Aorta (tissue), 5 donors: ENCODE results near the gene PCDHGB1. TPM values are rescaled to one million over a fixed set of nuclear protein-coding genes. Genes with fewer than 3 reads are reported as not detected.
"Not testable (repeated sequence)": the region's sequence is repeated elsewhere in the genome, so short reads cannot be mapped to it uniquely, and the experiment has no call there.

ENCODE experiments used
- ATAC-seq: fragments of 200-7000 bp; cut with Tn5 transposase; one replicate; pipeline ENCODE4 v1.9.1; 2022; ENCODE audit warnings: moderate library complexity; ENCODE audit not compliant: low FRiP score
- DNase-seq, 2 donors: peaks; one replicate each; pipeline ENCODE4 v3.0.0-alpha.2; 2020
- H3K27ac ChIP-seq, 2 donors: one replicate each; pipeline ENCODE4 v1.5.1; 2013; ENCODE audit warnings: low read length in 2 of 2, mild to moderate bottlenecking in 2 of 2, moderate library complexity in 2 of 2, control low read depth in 1 of 2, inconsistent platforms in 1 of 2, low read depth in 1 of 2
- H3K27me3 ChIP-seq, 2 donors: one replicate each; pipeline ENCODE4 v1.6.1; 2013; ENCODE audit warnings: control low read depth in 1 of 2, low read length in 1 of 2, mild to moderate bottlenecking in 1 of 2, moderate library complexity in 1 of 2; ENCODE audit not compliant: insufficient read depth in 2 of 2, control insufficient read depth in 1 of 2
- H3K36me3 ChIP-seq, 2 donors: one replicate each; pipeline ENCODE4 v1.6.1; 2013; ENCODE audit warnings: control low read depth in 1 of 2, low read length in 1 of 2, mild to moderate bottlenecking in 1 of 2; ENCODE audit not compliant: insufficient read depth in 2 of 2, control insufficient read depth in 1 of 2
- H3K4me1 ChIP-seq, 2 donors: one replicate each; pipeline ENCODE4 v1.6.1; 2013; ENCODE audit warnings: low read length in 2 of 2, control low read depth in 1 of 2, mild to moderate bottlenecking in 1 of 2, moderate library complexity in 1 of 2; ENCODE audit not compliant: insufficient read depth in 2 of 2, control insufficient read depth in 1 of 2
- H3K4me3 ChIP-seq, 2 donors: one replicate each; pipeline ENCODE4 v1.5.1; 2013; ENCODE audit warnings: low read length in 2 of 2, control low read depth in 1 of 2, mild to moderate bottlenecking in 1 of 2
- H3K9me3 ChIP-seq: one replicate; pipeline ENCODE4 v1.6.1; 2013; ENCODE audit warnings: mild to moderate bottlenecking, low read length; ENCODE audit not compliant: control insufficient read depth
- WGBS, 2 donors: extraction: QIAGEN DNeasy Blood & Tissue Kit; methylation state at CpG; one replicate each; pipeline ENCODE4 v1.1.7; 2013; 5-methylcytosine and 5-hydroxymethylcytosine counted together
- intact Hi-C, 2 donors: fragments of 100-400 bp; cut with DNase I; formaldehyde crosslinking; loops; one replicate each; pipeline versions ENCODE4 v1.14.2 to v1.15.0; 2022
- long read RNA-seq, 2 donors: library from polyadenylated mRNA; unstranded; transcript quantifications; one replicate each; pipeline ENCODE4 v2.0.0, GENCODE V29; 2020 to 2021
- polyA plus RNA-seq, 2 donors: library from polyadenylated mRNA; stranded (reverse); fragments of 200-250 nt; gene quantifications; one replicate each; pipeline ENCODE4 v1.2.3, GENCODE V29; 2013
- total RNA-seq, 2 donors: library from RNA; stranded (reverse); fragmentation: NEBNext Ultra II Directional; extraction: Animal tissue kit (Norgen Biotek cat#: 25700); gene quantifications; one replicate each; pipeline ENCODE4 v1.2.1, GENCODE V29; 2021
- donor health status: healthy with polysubstance abuse.
- donor health status: Bipolar disorder and iron deficiency.
- donor health status: DM: no; HTN: no; CAD: no.
- donor health status: DM: no; HTN: no; CAD: no.
- donor health status: DM: yes; HTN: yes; CAD: no.

The PCDHGB1 gene
- total RNA-seq (1 to 10 TPM; 3.5 to 6.5 TPM), polyA plus RNA-seq (under 1 TPM; 0.75 to 0.92 TPM)
- long read RNA-seq, donor 1, result 0 reads
- long read RNA-seq, donor 2, full-length matches to known transcripts, result 1 of 1 reads
- long read RNA-seq, donor 2, partial matches to known transcripts, result 0 of 1 reads
- long read RNA-seq, donor 2, other reads (novel, unspliced or antisense), result 0 of 1 reads

DNA sequence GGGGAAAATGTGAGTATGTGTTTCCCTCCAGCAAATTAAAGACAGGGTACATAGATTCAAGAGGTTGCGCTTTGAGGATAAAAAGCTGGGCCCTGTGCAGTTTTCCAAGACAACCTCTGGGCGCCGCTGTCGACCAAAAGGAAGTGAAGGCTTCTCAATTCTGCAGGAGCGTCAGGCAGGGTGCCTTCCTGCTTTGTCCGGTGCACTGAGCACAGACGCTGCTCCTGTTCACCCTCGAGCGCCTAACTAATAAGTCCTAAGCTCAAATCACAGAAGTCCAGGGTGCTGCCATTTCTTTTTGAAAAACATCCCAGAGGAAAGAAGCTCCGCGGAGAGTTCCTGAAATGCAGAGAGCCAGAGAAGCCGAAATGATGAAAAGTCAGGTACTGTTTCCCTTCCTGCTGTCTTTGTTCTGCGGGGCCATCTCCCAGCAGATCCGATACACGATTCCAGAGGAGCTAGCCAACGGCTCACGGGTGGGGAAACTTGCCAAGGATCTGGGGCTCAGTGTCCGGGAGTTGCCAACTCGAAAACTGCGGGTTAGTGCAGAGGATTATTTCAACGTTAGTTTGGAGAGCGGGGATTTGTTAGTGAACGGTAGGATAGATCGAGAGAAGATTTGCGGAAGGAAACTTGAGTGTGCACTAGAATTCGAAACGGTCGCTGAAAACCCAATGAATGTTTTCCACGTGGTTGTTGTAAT is at the start of gene PCDHGB1:
TSS of gene PCDHGB1 (plus strand) at position 183 of the 703 bp plus-strand sequence. CDS start at position 345, 162 bp downstream.
- 21 to 23% methylated on average over 29 of the region's 29 CpGs for WGBS, 2 donors
- Histone ChIP-seq H3K4me1 (no peaks in the 10 kb centered on the region), H3K27ac (no peak within 1 kb of the TSS), H3K4me3 (no peak within 1 kb of the TSS), H3K27me3 (no peaks in the 10 kb centered on the region), H3K9me3 (peaks cover 34% of the 10 kb centered on the region), H3K36me3 (no peaks in the 10 kb centered on the region)
- intact Hi-C loops, result loop anchor here in 1 of 2 donors (10.0 kb wide), 1 partner anchor 115 kb away; no protein-coding TSS in a partner anchor
- DNase-seq (peak in 1 of 2 donors; percentile 62), ATAC-seq (no peak)

DNA sequence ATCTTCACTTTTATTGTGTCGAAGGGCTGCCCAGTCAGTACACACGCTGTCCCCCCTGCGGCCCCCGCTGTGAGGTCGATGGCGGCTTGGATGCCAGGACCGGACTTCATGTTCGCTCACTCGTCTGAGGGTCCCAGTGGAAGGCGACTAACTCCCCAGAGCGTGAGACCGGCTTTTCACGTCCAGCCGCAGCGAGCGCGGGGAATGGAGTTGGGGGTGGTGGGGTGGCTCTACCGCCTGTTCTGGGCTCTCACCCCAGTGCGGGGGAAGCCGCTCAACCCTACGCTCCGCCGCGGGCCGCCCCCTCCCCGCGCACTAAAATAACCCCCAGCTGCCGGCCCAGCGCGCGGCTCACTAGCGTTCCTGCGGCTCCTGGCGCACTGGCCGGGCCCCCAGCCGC is 46.1 kb upstream of the PCDHGB1 start, which contains the start of gene SLC25A2:
TSS of gene SLC25A2 (minus strand) at position 294 of the 400 bp plus-strand sequence. CDS start at position 110, 184 bp downstream.
- Histone ChIP-seq H3K27ac (no peak within 1 kb of the TSS), H3K27me3 (no peaks in the 10 kb centered on the region), H3K36me3 (no peaks in the 10 kb centered on the region), H3K9me3 (peaks cover 14% of the 10 kb centered on the region), H3K4me1 (no peaks in the 10 kb centered on the region), H3K4me3 (no peak within 1 kb of the TSS)
- intact Hi-C loops, result no loop called here
- DNase-seq (no peak), ATAC-seq (no peak)
- 31% methylated on average over 25 to 36 of the region's 36 CpGs for WGBS, 2 donors

DNA sequence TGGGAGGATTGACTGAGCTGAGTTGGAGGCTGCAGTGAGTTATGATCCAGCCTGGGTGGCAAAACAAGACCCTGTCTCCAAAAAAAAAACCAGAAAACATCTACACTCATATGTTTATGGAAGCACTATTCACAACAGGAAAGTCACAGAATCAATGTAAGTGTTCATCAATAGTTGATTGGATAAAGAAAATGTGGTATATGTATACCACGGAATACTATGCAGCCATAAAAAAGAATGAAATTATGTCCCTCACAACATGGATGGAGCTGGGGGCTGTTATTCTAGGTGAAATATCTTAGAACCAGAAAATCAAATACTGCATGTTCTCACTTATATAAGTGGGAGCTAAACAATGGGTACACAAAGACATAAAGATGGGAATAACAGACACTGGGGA is 43.3 kb upstream of the PCDHGB1 start:
- peaks cover 16% of the 10 kb centered on the region for H3K9me3 ChIP-seq
- 99 to 100% methylated on average over 1 of the region's 1 CpG for WGBS, 2 donors

DNA sequence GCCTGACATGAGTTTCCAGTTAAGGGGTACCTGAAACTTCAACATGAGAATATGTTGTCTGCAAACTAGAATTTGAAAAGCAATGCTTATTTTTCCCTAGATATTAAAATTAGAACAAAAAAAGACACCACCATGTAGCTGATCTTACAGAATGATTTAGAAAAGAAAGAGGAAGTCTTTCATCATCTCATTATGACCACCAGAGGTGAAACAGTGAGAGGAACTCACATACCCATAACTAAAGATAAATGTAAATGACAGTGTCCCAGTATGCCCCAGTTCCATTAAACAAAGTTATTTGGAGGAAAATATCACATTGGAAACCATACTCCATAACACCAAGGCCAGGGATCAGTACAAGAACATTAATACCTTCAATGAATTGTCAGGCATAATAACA is 36.2 kb upstream of the PCDHGB1 start:
- DNase-seq, result no peak
- H3K9me3 ChIP-seq, result peaks cover 11% of the 10 kb centered on the region

More for the DNA sequence above, 43.3 kb upstream of the PCDHGB1 start:
- no peaks in the 10 kb centered on the region for H3K4me1 ChIP-seq
- intact Hi-C loops, result no loop called here
- no peaks in the 10 kb centered on the region for H3K27me3 ChIP-seq
- H3K36me3 ChIP-seq, result no peaks in the 10 kb centered on the region
- ATAC-seq, result no peak
- no peak overlapping the region for H3K4me3 ChIP-seq
- no peak for DNase-seq
- no peak overlapping the region for H3K27ac ChIP-seq

DNA sequence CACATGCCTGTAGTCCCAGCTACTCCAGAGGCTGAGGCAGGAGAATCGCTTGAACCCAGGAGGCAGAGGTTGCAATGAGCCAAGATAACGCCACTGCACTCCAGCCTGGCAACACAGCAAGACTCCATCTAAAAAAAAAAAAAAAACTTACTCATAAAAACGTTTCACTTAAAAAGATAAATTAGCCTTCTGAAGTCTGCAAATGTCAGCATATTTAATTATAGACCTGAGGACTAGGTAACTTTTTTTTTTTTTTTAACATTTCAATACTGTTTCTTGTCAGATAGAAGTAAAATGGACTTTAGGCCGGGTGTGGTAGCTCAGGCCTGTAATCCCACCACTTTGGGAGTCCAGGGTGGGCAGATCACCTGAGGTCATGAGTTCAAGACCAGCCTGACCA is 32.9 kb upstream of the PCDHGB1 start:
- WGBS, 2 donors, result 84 to 87% methylated on average over 4 of the region's 4 CpGs
- not testable (repeated sequence) for H3K27me3 ChIP-seq
- H3K36me3 ChIP-seq, result peaks cover 1 to 13% of the 10 kb centered on the region in 2 donors

More for the DNA sequence above, 36.2 kb upstream of the PCDHGB1 start:
- intact Hi-C loops, result no loop called here
- H3K36me3 ChIP-seq, result peaks cover 0 to 8% of the 10 kb centered on the region in 2 donors
- no peaks in the 10 kb centered on the region for H3K4me1 ChIP-seq
- H3K27ac ChIP-seq, result no peak overlapping the region
- no peaks in the 10 kb centered on the region for H3K27me3 ChIP-seq
- no peak overlapping the region for H3K4me3 ChIP-seq
- ATAC-seq, result no peak

DNA sequence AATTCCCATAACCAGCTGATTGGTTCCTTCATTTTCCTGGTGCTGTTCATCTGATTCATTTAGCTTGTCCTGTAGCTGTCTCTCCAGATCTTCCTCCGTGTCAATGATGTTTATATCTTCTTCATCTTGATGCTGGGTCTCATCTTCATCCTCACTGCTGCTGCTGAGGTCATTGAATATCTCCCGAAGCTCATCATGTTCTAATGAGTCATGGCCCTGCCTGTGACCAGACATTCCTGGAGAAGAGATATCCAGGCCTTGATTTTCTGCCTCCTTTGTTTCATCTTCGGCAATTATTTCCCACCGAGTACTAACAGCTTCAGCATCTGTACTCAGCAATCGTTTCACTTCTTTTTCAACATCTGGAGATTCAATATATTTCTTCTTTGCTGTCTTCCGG is 30.7 kb upstream of the PCDHGB1 start:
- intact Hi-C loops, result no loop called here
- H3K4me1 ChIP-seq, result peaks cover 0 to 2% of the 10 kb centered on the region in 2 donors
- H3K27me3 ChIP-seq, result no peaks in the 10 kb centered on the region
- H3K4me3 ChIP-seq, result no peak overlapping the region
- H3K27ac ChIP-seq, result no peak overlapping the region
- peaks cover 1 to 13% of the 10 kb centered on the region in 2 donors for H3K36me3 ChIP-seq
- DNase-seq (no peak), ATAC-seq (no peak)
- H3K9me3 ChIP-seq, result peaks cover 8% of the 10 kb centered on the region
- 96% methylated on average over 6 of the region's 6 CpGs for WGBS, 2 donors

More for the DNA sequence above, 32.9 kb upstream of the PCDHGB1 start:
- intact Hi-C loops, ATAC-seq, H3K27ac ChIP-seq, H3K4me3 ChIP-seq, DNase-seq, H3K4me1 ChIP-seq: not testable (repeated sequence)
- H3K9me3 ChIP-seq, result peaks cover 13% of the 10 kb centered on the region

DNA sequence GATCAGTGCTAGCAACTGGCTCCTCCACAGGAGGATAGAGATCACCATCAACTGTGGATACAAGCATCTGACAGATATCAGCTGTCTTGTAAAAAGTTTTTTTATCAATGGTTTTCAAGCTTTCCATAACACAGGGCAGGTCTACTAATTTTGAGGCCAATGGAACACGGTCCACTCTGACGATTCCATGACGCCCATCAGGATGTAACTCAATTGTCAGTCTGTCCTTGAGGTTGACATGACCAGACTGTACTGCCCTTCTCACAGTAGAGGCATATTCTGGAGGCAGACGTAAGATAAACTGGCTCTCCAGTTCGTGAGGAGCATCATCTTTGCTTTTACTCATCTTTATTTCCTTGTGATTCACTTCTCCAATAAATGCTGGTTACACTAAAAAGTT is 30.2 kb upstream of the PCDHGB1 start:
- ATAC-seq, result no peak
- Histone ChIP-seq H3K27me3 (no peaks in the 10 kb centered on the region), H3K4me1 (peaks cover 0 to 2% of the 10 kb centered on the region in 2 donors), H3K4me3 (peak overlapping the region; percentile 59 to 87), H3K36me3 (peaks cover 1 to 13% of the 10 kb centered on the region in 2 donors), H3K27ac (no peak overlapping the region), H3K9me3 (peaks cover 8% of the 10 kb centered on the region)
- intact Hi-C loops, result loop anchor here (2.0 to 10.0 kb wide), 3 partner anchors 75 to 243 kb away; partner anchors contain the start of gene PCDHB15 (in 1 of the 2)
- no peak for DNase-seq
- WGBS, 2 donors, result 68 to 69% methylated on average over 5 of the region's 5 CpGs

DNA sequence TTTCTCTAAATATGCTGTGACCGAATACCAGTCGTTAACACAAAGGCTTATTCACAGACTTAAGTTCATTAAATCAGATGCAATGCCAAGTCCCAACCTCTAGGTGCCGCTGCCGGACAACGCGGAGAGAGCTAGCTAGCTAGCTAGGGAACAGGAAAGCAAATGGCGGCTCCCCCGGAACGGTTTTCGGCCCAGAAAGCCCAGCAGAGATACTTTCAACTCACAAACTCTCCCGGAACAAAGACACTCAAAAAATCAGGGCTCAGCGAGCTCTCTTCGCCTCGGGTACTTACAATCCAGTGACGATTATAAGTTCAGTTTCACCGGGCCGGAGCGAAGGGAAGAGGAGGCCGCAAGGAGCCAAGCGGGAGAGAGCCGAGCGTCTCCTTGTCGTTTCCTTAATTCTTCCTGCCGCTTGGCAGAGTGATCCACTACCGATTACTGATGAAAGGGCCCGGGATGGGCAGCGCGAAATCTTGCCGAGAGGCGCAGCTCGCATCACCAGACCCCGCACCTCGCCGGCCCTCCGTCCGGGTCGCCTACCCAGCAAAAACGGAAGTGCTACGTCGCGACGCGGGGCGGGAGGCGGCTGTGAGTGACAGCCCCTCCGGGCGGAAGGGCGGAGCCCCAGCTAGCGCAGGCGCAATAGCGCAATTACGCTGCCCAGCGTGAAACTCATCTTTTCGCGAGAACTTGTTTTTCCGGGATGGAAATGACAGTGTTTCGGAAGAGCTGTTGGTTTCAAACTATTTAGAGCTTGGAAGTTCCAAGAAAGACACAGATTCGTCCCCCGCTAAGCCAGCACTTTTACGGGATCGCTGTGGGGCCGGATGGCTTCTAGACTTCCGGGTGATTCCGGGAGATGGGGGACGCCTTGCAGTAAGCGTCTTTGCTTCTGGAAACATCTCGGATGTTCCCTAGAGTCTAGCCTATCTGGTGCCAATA is 29.4 kb upstream of the PCDHGB1 start, which contains the start of gene TAF7:
TSS of gene TAF7 (minus strand) at position 560 of the 945 bp plus-strand sequence. CDS start 740 bp downstream, outside the sequence.
- peaks cover 8% of the 10 kb centered on the region for H3K9me3 ChIP-seq
- 1% methylated on average over 67 of the region's 67 CpGs for WGBS, 2 donors

More for the DNA sequence above, 29.4 kb upstream of the PCDHGB1 start, which contains the start of gene TAF7:
- Histone ChIP-seq H3K4me3 (peak within 1 kb of the TSS; percentile 66 to 87), H3K36me3 (peaks cover 1 to 11% of the 10 kb centered on the region in 2 donors), H3K27ac (peak within 1 kb of the TSS; percentile 20 to 78), H3K27me3 (no peaks in the 10 kb centered on the region), H3K4me1 (peaks cover 0 to 2% of the 10 kb centered on the region in 2 donors)
- ATAC-seq (peak; percentile 99), DNase-seq (peak; percentile 94 to 97)
- intact Hi-C loops, result loop anchor here (2.0 to 10.0 kb wide), 3 partner anchors 76 to 242 kb away; partner anchors contain the start of gene PCDHB15 (in 1 of the 2)
